Thoracic aorta (tissue), 2 donors: ENCODE measurements around the gene DMRT1. TPM values are rescaled to one million over a fixed set of nuclear protein-coding genes. Genes with fewer than 3 reads are reported as not detected.
A peak's percentile ranks its signal among the peaks of the same experiment; 100 is the strongest.

Experiments used
- ATAC-seq: fragments of 150-250 bp; one replicate; pipeline ENCODE4 v1.8.0; 2017; ENCODE audit warnings: low read depth; ENCODE audit not compliant: insufficient number of reproducible peaks, low FRiP score
- DNase-seq: peaks from one replicate; pipeline ENCODE4 v3.0.0-alpha.2; 2020; ENCODE audit warnings: low spot score
- H3K27ac ChIP-seq, 2 donors: fragments of 200-600 bp; sonication (generic); 1 replicate in 1 of 2; 2 replicates in 1 of 2; pipeline ENCODE4 v1.5.1; 2016; ENCODE audit warnings: mild to moderate bottlenecking in 2 of 2, moderate library complexity in 2 of 2
- H3K27me3 ChIP-seq: fragments of 200-600 bp; sonication (generic); replicated peaks from 2 replicates; pipeline ENCODE4 v1.6.0; 2016; ENCODE audit warnings: mild to moderate bottlenecking; ENCODE audit not compliant: insufficient read depth
- H3K36me3 ChIP-seq: fragments of 200-600 bp; sonication (generic); one replicate; pipeline ENCODE4 v1.5.1; 2016
- H3K4me1 ChIP-seq, 2 donors: fragments of 200-600 bp; sonication (generic); 1 replicate in 1 of 2; 2 replicates in 1 of 2; pipeline versions ENCODE4 v1.5.1 to v1.6.0; 2016; ENCODE audit warnings: low read depth in 2 of 2, mild to moderate bottlenecking in 1 of 2; ENCODE audit not compliant: control insufficient read depth in 1 of 2
- H3K4me3 ChIP-seq: fragments of 200-600 bp; sonication (generic); 2 replicates; pipeline ENCODE4 v1.5.1; 2016; ENCODE audit warnings: mild to moderate bottlenecking
- H3K9me3 ChIP-seq: fragments of 200-600 bp; sonication (generic); 2 replicates; pipeline ENCODE4 v1.5.1; 2016
- total RNA-seq, 2 donors: library from RNA; depleted of rRNA; stranded (reverse); fragments of >200 nt; gene quantifications; one replicate each; pipeline versions ENCODE4 v1.1.0 to v1.2.3, GENCODE V29; 2016
- TF ChIP-seq, protein P1 (sequence below): fragments of 200-600 bp; sonication (generic); IDR thresholded peaks from one replicate; pipeline ENCODE4 v1.5.1; 2019; ENCODE audit warnings: antibody characterized with exemption

The DMRT1 gene
- total RNA-seq, 2 donors from 2014 or later = not detected

DNA sequence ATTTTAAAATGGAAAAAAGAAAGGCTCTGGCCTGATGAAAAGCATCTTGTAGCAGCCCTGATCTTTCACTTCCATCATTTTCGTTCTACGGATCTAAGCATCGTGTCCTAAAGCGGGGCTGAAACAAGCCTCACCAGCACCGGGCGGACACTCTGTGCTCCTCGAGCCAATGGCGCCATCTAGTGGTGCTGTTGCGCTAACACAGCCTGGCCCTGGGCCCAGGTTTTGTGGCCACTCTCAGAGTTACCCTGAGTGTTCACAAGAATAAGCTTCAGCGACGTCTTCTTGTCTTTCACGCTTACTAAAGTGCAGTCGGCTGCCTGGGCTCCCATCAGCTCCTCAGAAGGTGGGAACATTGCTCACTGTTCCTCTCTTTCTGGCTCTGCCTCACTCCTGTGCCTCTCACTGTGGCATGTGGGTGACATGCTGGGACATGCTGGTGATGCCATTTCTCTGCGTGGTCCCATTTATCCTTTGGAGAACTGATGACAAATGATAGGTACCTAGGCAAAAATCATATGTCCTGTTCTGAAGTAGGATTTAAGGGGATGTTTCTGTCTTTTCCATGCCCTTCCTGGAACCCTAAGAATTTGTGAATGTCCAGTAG lies 167.7 kb downstream of the DMRT1 start:
- peaks cover 0 to 3% of the 10 kb centered on the region in 2 donors for H3K4me1 ChIP-seq
- no peaks in the 10 kb centered on the region for H3K9me3 ChIP-seq
- no peaks in the 10 kb centered on the region for H3K27me3 ChIP-seq
- TF ChIP-seq, protein P1, sequence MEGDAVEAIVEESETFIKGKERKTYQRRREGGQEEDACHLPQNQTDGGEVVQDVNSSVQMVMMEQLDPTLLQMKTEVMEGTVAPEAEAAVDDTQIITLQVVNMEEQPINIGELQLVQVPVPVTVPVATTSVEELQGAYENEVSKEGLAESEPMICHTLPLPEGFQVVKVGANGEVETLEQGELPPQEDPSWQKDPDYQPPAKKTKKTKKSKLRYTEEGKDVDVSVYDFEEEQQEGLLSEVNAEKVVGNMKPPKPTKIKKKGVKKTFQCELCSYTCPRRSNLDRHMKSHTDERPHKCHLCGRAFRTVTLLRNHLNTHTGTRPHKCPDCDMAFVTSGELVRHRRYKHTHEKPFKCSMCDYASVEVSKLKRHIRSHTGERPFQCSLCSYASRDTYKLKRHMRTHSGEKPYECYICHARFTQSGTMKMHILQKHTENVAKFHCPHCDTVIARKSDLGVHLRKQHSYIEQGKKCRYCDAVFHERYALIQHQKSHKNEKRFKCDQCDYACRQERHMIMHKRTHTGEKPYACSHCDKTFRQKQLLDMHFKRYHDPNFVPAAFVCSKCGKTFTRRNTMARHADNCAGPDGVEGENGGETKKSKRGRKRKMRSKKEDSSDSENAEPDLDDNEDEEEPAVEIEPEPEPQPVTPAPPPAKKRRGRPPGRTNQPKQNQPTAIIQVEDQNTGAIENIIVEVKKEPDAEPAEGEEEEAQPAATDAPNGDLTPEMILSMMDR = peak; percentile 84
- no peak overlapping the region for H3K27ac ChIP-seq
- ATAC-seq (no peak), DNase-seq (peak; percentile 33)
- no peaks in the 10 kb centered on the region for H3K36me3 ChIP-seq
- H3K4me3 ChIP-seq = no peak overlapping the region

DNA sequence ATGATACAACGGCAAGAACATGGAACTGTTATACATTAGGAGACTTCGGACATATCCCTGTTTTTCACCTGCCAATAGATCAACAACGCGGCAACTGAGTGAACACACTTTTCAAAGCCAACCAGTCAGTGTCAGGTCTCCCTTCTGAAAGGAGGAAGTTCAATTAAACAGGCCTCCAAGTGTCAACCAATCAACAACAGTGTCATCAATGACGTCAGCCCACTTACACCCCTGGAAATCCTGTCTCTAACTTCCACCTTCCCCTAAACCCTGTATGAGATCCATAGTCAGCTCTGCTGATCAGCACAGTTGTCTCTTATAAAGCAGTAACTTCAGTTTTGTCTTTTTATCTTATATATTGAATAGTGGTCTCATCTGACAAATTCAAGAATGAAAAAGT lies 171.5 kb downstream of the DMRT1 start:
- ATAC-seq (no peak), DNase-seq (no peak)
- Histone ChIP-seq H3K27ac (no peak overlapping the region), H3K27me3 (no peaks in the 10 kb centered on the region), H3K4me3 (no peak overlapping the region), H3K9me3 (no peaks in the 10 kb centered on the region), H3K4me1 (peaks cover 0 to 3% of the 10 kb centered on the region in 2 donors), H3K36me3 (no peaks in the 10 kb centered on the region)
- TF ChIP-seq, protein P1 = no peak

DNA sequence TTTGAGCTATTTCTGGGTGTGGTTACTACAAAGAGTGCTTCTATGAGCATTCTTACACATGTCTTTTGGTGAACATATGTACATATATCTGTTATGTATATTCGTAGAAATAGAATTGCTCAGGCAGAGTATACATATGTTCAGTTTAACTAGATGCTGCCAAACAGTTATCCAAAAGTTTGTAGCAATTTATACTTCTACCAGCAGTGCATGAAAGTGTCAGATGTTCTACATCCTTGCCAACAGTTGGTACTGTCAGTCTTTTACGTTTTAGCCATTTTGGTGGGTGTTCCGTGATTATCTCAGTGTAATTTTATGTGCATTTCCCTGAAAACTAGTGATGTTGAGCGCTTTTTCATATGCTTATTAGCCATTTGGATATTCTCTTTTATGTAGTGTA lies 172.7 kb downstream of the DMRT1 start:
- Histone ChIP-seq H3K27me3 (no peaks in the 10 kb centered on the region), H3K27ac (no peak overlapping the region), H3K9me3 (no peaks in the 10 kb centered on the region), H3K36me3 (no peaks in the 10 kb centered on the region), H3K4me3 (no peak overlapping the region), H3K4me1 (peaks cover 0 to 2% of the 10 kb centered on the region in 2 donors)
- TF ChIP-seq, protein P1 = no peak
- no peak for ATAC-seq
- DNase-seq = no peak

DNA sequence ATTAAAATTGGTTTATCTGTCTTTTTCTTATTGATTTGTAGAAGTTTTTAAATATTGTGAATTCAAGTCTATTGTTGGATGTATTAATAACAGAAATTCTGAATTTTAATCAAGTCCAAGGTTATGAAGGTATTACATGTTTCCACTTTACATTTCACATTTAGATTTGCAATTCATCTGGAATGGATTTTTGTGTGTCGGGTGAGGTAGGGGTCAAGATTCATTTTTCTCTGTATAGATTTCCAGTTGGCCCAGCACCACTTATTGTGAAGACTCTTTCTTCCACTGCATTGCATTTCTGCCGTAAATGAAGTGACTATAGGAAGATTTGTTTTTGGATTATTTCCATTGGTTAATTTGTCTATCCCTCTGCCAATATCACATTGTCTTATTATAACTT lies 173.1 kb downstream of the DMRT1 start:
- H3K36me3 ChIP-seq = no peaks in the 10 kb centered on the region
- TF ChIP-seq, protein P1 = no peak
- no peak overlapping the region for H3K27ac ChIP-seq
- H3K4me3 ChIP-seq = no peak overlapping the region
- H3K9me3 ChIP-seq = no peaks in the 10 kb centered on the region
- DNase-seq (no peak), ATAC-seq (no peak)
- H3K27me3 ChIP-seq = no peaks in the 10 kb centered on the region
- no peaks in the 10 kb centered on the region for H3K4me1 ChIP-seq

DNA sequence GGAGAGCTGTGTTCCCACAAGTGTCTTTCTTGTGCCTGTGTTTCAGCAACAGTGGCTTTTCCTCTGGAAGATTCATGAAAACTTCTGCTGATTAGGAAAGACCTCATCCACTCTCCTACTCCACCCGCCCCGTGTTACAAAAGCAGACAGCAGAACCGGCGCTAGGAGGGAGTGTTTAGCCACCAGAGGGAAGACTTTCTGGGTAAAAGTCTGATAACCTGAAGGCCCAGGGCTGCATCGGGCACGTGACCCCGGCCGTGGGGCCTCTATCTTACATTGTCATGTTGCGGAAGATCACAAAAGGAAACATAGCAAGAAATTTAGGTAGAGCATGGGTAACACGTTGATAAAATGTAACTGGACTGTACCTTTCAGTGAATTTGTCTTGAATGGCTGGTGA lies 176.6 kb downstream of the DMRT1 start:
- no peak overlapping the region for H3K4me3 ChIP-seq
- H3K27me3 ChIP-seq = no peaks in the 10 kb centered on the region
- H3K9me3 ChIP-seq = peaks cover 10% of the 10 kb centered on the region
- H3K36me3 ChIP-seq = no peaks in the 10 kb centered on the region
- ATAC-seq (no peak), DNase-seq (no peak)
- TF ChIP-seq, protein P1 = no peak
- no peaks in the 10 kb centered on the region for H3K4me1 ChIP-seq
- no peak overlapping the region for H3K27ac ChIP-seq

Other genes starting within 250 kb of the DMRT1 start
- under 1 TPM in 1 of 2 donors, not detected in 1; 0.28 TPM for gene DMRT3, start 135.0 kb downstream of the DMRT1 start, total RNA-seq
- not detected for gene DMRT2, start 208.7 kb downstream of the DMRT1 start, total RNA-seq